ENCODE measurements around the gene RPRD1A. TPM values are rescaled to one million over a fixed set of nuclear protein-coding genes. Genes with fewer than 3 reads are reported as not detected.

The RPRD1A gene, protein sequence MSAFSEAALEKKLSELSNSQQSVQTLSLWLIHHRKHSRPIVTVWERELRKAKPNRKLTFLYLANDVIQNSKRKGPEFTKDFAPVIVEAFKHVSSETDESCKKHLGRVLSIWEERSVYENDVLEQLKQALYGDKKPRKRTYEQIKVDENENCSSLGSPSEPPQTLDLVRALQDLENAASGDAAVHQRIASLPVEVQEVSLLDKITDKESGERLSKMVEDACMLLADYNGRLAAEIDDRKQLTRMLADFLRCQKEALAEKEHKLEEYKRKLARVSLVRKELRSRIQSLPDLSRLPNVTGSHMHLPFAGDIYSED
- 16.9 to 23.2 TPM (median 21.6 TPM) in 5 replicates for total RNA-seq (2022; extraction: Qiagen RNA extraction)

DNA sequence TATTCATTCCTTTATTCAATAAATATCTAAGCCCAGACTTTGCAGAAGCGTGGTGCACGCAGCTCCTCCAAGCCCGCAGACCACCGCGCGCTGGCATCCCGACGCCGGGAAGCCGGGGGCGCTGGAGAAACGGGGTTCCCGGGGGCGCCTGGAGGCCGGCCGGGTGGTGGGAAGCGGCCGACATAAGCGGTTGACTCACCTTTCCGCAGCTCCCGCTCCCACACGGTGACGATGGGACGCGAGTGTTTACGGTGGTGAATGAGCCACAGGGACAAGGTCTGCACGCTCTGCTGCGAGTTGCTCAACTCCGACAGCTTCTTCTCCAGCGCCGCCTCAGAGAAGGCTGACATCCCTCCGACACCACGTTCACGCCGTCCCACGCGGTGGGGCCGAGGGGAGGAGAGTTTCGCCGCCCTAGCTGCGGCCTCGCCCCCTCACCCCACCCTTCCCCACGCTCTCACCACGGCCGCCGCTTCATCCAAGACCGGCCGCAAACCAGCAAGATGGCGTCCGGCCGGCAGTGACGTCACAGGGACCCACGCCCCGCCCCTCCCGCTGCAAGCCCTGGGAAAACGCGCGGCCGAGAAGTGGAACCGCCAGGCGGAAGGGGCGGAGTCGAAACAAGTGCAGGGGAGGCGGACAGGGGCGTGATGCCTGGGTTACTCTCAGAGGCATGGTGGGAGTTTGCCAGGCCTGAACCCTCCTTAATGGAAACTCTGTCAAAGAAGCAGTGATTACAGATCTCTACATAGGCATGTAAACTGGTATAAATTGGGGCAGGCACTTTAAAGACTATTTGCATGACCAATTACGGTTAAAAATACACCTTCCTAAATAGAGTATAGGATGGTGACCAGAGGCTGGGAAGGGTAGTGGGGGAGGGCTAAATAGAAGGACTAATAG is at the start of gene RPRD1A:
Gene RPRD1A, minus strand, starts transcription at position 505 of the 903 bp plus-strand sequence. Its CDS starts 155 bp downstream, at position 350.

DNA sequence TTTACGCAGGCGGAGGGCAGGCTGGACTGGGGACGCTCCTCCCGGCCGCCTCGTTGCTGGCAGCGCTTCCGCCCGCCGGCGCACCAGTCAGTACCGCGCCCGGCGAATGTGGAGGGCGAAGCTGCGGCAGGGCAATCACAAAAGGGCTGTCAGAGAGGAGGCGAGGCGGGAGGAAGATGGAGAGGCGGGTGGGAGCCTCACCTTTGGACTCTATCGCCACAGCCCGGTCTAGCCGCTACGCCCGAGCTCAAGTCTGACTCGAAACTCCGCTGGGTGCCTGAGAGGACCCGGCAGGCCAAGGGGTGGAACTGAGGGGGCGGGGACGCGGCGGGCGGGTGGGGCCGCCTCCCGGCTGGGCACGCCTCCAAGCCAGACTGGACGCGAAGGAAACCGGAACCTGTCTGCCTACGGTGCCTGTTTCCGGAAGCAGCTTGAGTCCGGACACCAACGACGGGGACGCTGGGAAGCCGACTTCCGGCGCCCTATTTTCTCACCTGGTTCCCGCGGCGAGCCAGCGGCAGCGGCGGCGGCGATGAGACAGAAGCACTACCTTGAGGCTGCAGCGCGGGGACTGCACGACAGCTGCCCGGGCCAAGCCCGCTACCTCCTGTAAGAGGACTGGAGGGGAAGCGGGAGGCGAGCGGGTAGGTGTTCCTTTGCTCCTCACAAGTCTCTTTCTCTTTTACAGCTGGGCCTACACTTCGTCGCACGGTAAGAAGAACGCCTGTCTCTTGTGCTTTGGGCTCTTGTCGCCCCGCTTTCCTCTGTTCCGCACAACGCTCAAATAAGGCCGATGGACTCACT is 95.0 kb downstream of the RPRD1A start, which contains the start of gene RMP24:
Gene RMP24, plus strand, starts transcription at position 483 of the 804 bp plus-strand sequence.

Other genes starting within 250 kb of the RPRD1A start
- gene SLC39A6, start 61.8 kb upstream of the RPRD1A start, total RNA-seq (2022; extraction: Qiagen RNA extraction), result 39.2 to 57.6 TPM (median 46.3 TPM) in 5 replicates
- 33.9 to 39.4 TPM (median 35.9 TPM) in 5 replicates for gene ELP2, start 62.3 kb upstream of the RPRD1A start, total RNA-seq (2022; extraction: Qiagen RNA extraction)
- gene MOCOS, start 119.9 kb upstream of the RPRD1A start, total RNA-seq (2022; extraction: Qiagen RNA extraction), result 3.5 to 4.7 TPM (median 3.6 TPM) in 5 replicates
- 1.9 to 3.4 TPM (median 2.8 TPM) in 5 replicates for gene FHOD3, start 230.2 kb upstream of the RPRD1A start, total RNA-seq (2022; extraction: Qiagen RNA extraction)

Data from A549 treated with Hydrocortisone at 1 μM for 4 hours (cell line).